BLaER1 treated with 17β-estradiol and CSF1 and Interleukin-3, amounts not matched to agents 10 nM and 100 nM (cell line): Measurements from ENCODE around the gene PIP5K1C.

ENCODE experiments used
- H3K27ac ChIP-seq, 11 experiments: shearing (Covaris generic); formaldehyde crosslinking; 2 replicates each; pipeline ENCODE4 v1.8.1; 2022
- H3K27me3 ChIP-seq, 11 experiments: shearing (Covaris generic); formaldehyde crosslinking; 2 replicates each; pipeline ENCODE4 v1.8.1; 2022
- H3K36me3 ChIP-seq, 11 experiments: shearing (Covaris generic); formaldehyde crosslinking; 2 replicates each; pipeline ENCODE4 v1.8.1; 2022
- H3K4me1 ChIP-seq, 10 experiments: shearing (Covaris generic); formaldehyde crosslinking; 2 replicates each; pipeline ENCODE4 v1.8.1; 2022
- H3K4me2 ChIP-seq, 11 experiments: shearing (Covaris generic); formaldehyde crosslinking; 2 replicates each; pipeline ENCODE4 v1.8.1; 2022
- H3K4me3 ChIP-seq, 10 experiments: shearing (Covaris generic); formaldehyde crosslinking; 2 replicates each; pipeline ENCODE4 v1.8.1; 2022
- H3K9ac ChIP-seq, 11 experiments: shearing (Covaris generic); formaldehyde crosslinking; 2 replicates each; pipeline ENCODE4 v1.8.1; 2022
- H3K9me3 ChIP-seq, 11 experiments: shearing (Covaris generic); formaldehyde crosslinking; replicated peaks in 1 of 11; 2 replicates each; pipeline ENCODE4 v1.8.1; 2022
- H4K20me1 ChIP-seq, 11 experiments: shearing (Covaris generic); formaldehyde crosslinking; 2 replicates each; pipeline ENCODE4 v1.8.1; 2022
- Cebpa-rat ChIP-seq, 11 experiments: shearing (Covaris generic); IDR thresholded peaks; 2 replicates each; pipeline ENCODE4 v1.8.1; 2022

PIP5K1C gene

GRCh38 chr19:3599776-3600187, 100.5 kb downstream of the PIP5K1C start:
- Histone ChIP-seq H3K27ac (no peak overlapping the region), H3K36me3 (peaks cover 0 to 10% (median 0%) of the 10 kb centered on the region in 11 experiments; a peak in 1 of 22 replicates), H3K4me3 (no peak overlapping the region), H3K9me3 (peaks cover 0 to 17% (median 0%) of the 10 kb centered on the region in 11 experiments; a peak in 4 of 22 replicates), H3K9ac (no peak overlapping the region), H3K4me1 (peaks cover 4 to 35% (median 19%) of the 10 kb centered on the region in 10 experiments), H4K20me1 (no peaks in the 10 kb centered on the region), H3K27me3 (peaks cover 0 to 4% (median under 1%) of the 10 kb centered on the region in 11 experiments; a peak in 9 of 22 replicates), H3K4me2 (peak overlapping the region in 2 of 11 experiments; percentile 18 to 41; a peak in 2 of 22 replicates)
- TF ChIP-seq Cebpa-rat (IDR thresholded peaks at IDR 0.05): no peak

- H3K9me3 ChIP-seq: peaks cover 12 to 28% (median 19%) of the 10 kb centered on the region in 11 experiments
- peaks cover 0 to 11% (median 2%) of the 10 kb centered on the region in 10 experiments; a peak in 7 of 20 replicates for H3K4me1 ChIP-seq
- H4K20me1 ChIP-seq: no peaks in the 10 kb centered on the region
- no peak overlapping the region for H3K4me2 ChIP-seq
- no peak for TF ChIP-seq Cebpa-rat (IDR thresholded peaks at IDR 0.05)
- H3K9ac ChIP-seq: no peak overlapping the region
- H3K27ac ChIP-seq: no peak overlapping the region
- H3K4me3 ChIP-seq: no peak overlapping the region
- peaks cover 0 to 23% (median 18%) of the 10 kb centered on the region in 11 experiments; a peak in 13 of 22 replicates for H3K27me3 ChIP-seq
- H3K36me3 ChIP-seq: peaks cover 0 to 10% (median 0%) of the 10 kb centered on the region in 11 experiments; a peak in 1 of 22 replicates
Observed at GRCh38 chr19:3595521-3596061, 104.7 kb downstream of the PIP5K1C start.

GRCh38 chr19:3593156-3593555, 107.1 kb downstream of the PIP5K1C start:
- Histone ChIP-seq H3K36me3 (no peaks in the 10 kb centered on the region; a peak in 1 of 22 replicates), H3K27me3 (peaks cover 0 to 23% (median 18%) of the 10 kb centered on the region in 11 experiments; a peak in 13 of 22 replicates), H3K4me2 (no peak overlapping the region), H3K9me3 (peaks cover 12 to 28% (median 25%) of the 10 kb centered on the region in 11 experiments), H3K4me1 (no peaks in the 10 kb centered on the region), H4K20me1 (no peaks in the 10 kb centered on the region), H3K4me3 (no peak overlapping the region), H3K9ac (no peak overlapping the region), H3K27ac (no peak overlapping the region)
- TF ChIP-seq Cebpa-rat (IDR thresholded peaks at IDR 0.05): no peak

GRCh38 chr19:3591876-3592613, 108.2 kb downstream of the PIP5K1C start:
- H3K9ac ChIP-seq: no peak overlapping the region
- H3K36me3 ChIP-seq: no peaks in the 10 kb centered on the region; a peak in 1 of 22 replicates

GRCh38 chr19:3590991-3591659, 109.1 kb downstream of the PIP5K1C start:
- H3K9ac ChIP-seq: no peak overlapping the region
- H3K4me1 ChIP-seq: peaks cover 0 to 2% (median under 1%) of the 10 kb centered on the region in 10 experiments; a peak in 4 of 20 replicates
- H3K9me3 ChIP-seq: peaks cover 12 to 28% (median 25%) of the 10 kb centered on the region in 11 experiments
- peaks cover 11 to 39% (median 31%) of the 10 kb centered on the region in 11 experiments for H3K27me3 ChIP-seq
- no peaks in the 10 kb centered on the region; a peak in 1 of 22 replicates for H3K36me3 ChIP-seq
- no peak overlapping the region for H3K4me2 ChIP-seq
- H3K4me3 ChIP-seq: no peak overlapping the region
- no peaks in the 10 kb centered on the region; a peak in 1 of 22 replicates for H4K20me1 ChIP-seq
- TF ChIP-seq Cebpa-rat (IDR thresholded peaks at IDR 0.05): no peak
- no peak overlapping the region for H3K27ac ChIP-seq

More at GRCh38 chr19:3591876-3592613, 108.2 kb downstream of the PIP5K1C start:
- Histone ChIP-seq H3K4me1 (no peaks in the 10 kb centered on the region), H3K27ac (no peak overlapping the region), H3K27me3 (peaks cover 2 to 30% (median 22%) of the 10 kb centered on the region in 11 experiments; a peak in 20 of 22 replicates), H3K4me2 (no peak overlapping the region), H4K20me1 (no peaks in the 10 kb centered on the region), H3K9me3 (peaks cover 12 to 28% (median 25%) of the 10 kb centered on the region in 11 experiments), H3K4me3 (no peak overlapping the region)
- TF ChIP-seq Cebpa-rat (IDR thresholded peaks at IDR 0.05): no peak

GRCh38 chr19:3589949-3590348, 110.3 kb downstream of the PIP5K1C start:
- peaks cover 0 to 4% (median 0%) of the 10 kb centered on the region in 11 experiments; a peak in 1 of 22 replicates for H4K20me1 ChIP-seq
- H3K27ac ChIP-seq: no peak overlapping the region
- peaks cover 0 to 14% (median 11%) of the 10 kb centered on the region in 10 experiments; a peak in 14 of 20 replicates for H3K4me1 ChIP-seq
- H3K27me3 ChIP-seq: peaks cover 23 to 48% (median 43%) of the 10 kb centered on the region in 11 experiments
- no peak overlapping the region for H3K9ac ChIP-seq
- H3K9me3 ChIP-seq: peaks cover 12 to 28% (median 25%) of the 10 kb centered on the region in 11 experiments
- no peak overlapping the region for H3K4me2 ChIP-seq
- no peak for TF ChIP-seq Cebpa-rat (IDR thresholded peaks at IDR 0.05)
- H3K4me3 ChIP-seq: no peak overlapping the region
- H3K36me3 ChIP-seq: no peaks in the 10 kb centered on the region

- Histone ChIP-seq H3K27me3 (peaks cover 28 to 50% (median 44%) of the 10 kb centered on the region in 11 experiments), H3K4me1 (peaks cover 0 to 14% (median 11%) of the 10 kb centered on the region in 10 experiments; a peak in 14 of 20 replicates), H4K20me1 (peaks cover 0 to 4% (median 0%) of the 10 kb centered on the region in 11 experiments; a peak in 1 of 22 replicates), H3K9ac (no peak overlapping the region), H3K4me2 (no peak overlapping the region), H3K9me3 (peaks cover 12 to 28% (median 25%) of the 10 kb centered on the region in 11 experiments), H3K36me3 (no peaks in the 10 kb centered on the region), H3K4me3 (no peak overlapping the region), H3K27ac (no peak overlapping the region)
- no peak for TF ChIP-seq Cebpa-rat (IDR thresholded peaks at IDR 0.05)
Observed at GRCh38 chr19:3589439-3589838, 110.8 kb downstream of the PIP5K1C start.

GRCh38 chr19:3586707-3587346, 113.4 kb downstream of the PIP5K1C start:
- Histone ChIP-seq H3K4me2 (no peak overlapping the region), H3K4me3 (no peak overlapping the region), H4K20me1 (peaks cover 0 to 4% (median 0%) of the 10 kb centered on the region in 11 experiments; a peak in 1 of 22 replicates), H3K36me3 (no peaks in the 10 kb centered on the region), H3K27ac (no peak overlapping the region), H3K27me3 (peaks cover 31 to 46% (median 41%) of the 10 kb centered on the region in 11 experiments), H3K4me1 (peaks cover 0 to 14% (median 11%) of the 10 kb centered on the region in 10 experiments; a peak in 14 of 20 replicates), H3K9ac (no peak overlapping the region), H3K9me3 (peaks cover 12 to 21% (median 19%) of the 10 kb centered on the region in 11 experiments)
- TF ChIP-seq Cebpa-rat (IDR thresholded peaks at IDR 0.05): no peak
